ENCODE results near the gene CTNND2. TPM values are rescaled to one million over a fixed set of nuclear protein-coding genes. Genes with fewer than 3 reads are reported as not detected.

Gene CTNND2
- total RNA-seq, 1 donor from 2014 or later = 6.9 TPM

DNA sequence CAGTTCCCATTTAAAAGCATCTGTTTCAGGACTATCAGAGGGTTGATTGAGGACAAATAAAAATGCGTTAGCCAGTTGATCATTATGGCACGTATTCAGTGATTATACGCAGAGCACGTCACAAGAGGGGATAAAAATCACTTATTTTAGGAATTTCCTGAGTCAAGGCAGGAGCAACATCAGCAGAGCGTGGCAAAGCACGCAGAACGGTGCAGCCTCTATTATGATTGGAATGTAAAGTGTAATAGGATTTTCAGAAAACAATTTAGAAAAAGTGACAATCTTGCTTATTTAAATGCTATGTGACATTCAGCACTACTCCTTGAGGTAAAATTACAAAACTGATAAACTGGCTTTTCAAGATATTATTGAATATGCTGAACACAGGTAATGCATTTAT is 729.7 kb downstream of the CTNND2 start:
- intact Hi-C loops (cut with DNase I) = no loop called here
- no peak for ATAC-seq
- TF ChIP-seq, protein P1, sequence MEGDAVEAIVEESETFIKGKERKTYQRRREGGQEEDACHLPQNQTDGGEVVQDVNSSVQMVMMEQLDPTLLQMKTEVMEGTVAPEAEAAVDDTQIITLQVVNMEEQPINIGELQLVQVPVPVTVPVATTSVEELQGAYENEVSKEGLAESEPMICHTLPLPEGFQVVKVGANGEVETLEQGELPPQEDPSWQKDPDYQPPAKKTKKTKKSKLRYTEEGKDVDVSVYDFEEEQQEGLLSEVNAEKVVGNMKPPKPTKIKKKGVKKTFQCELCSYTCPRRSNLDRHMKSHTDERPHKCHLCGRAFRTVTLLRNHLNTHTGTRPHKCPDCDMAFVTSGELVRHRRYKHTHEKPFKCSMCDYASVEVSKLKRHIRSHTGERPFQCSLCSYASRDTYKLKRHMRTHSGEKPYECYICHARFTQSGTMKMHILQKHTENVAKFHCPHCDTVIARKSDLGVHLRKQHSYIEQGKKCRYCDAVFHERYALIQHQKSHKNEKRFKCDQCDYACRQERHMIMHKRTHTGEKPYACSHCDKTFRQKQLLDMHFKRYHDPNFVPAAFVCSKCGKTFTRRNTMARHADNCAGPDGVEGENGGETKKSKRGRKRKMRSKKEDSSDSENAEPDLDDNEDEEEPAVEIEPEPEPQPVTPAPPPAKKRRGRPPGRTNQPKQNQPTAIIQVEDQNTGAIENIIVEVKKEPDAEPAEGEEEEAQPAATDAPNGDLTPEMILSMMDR (IDR thresholded peaks at IDR 0.05) = no peak

DNA sequence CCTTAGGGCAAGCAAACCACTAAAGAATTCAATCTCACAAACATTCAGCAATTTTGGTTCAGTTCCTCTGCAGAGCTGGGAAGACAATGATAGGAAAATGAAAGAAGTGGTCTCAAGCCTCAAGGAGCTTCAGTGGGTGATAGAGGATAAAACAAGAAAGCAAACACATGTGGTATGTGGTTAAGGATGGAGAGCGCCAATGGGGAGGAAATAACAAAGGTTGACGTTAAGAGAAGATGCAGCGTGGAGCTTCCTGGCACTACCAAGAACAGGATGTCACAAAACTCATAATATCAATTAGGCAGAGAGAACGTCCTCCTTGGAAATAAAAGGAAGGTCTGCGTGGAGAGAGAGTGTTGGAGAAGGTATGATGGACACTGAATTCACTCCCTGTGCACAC is 731.8 kb downstream of the CTNND2 start:
- Histone ChIP-seq H3K9me3 (no peaks in the 10 kb centered on the region), H3K27me3 (no peaks in the 10 kb centered on the region), H3K4me1 (no peaks in the 10 kb centered on the region), H3K36me3 (no peaks in the 10 kb centered on the region), H3K27ac (no peak overlapping the region), H3K4me3 (no peak overlapping the region)
- DNase-seq (no peak), ATAC-seq (no peak)
- intact Hi-C loops (cut with DNase I) = no loop called here
- TF ChIP-seq, protein P1 (IDR thresholded peaks at IDR 0.05) = no peak

More for the DNA sequence above, 729.7 kb downstream of the CTNND2 start:
- Histone ChIP-seq H3K27ac (no peak overlapping the region), H3K36me3 (no peaks in the 10 kb centered on the region), H3K4me3 (no peak overlapping the region), H3K4me1 (no peaks in the 10 kb centered on the region), H3K9me3 (no peaks in the 10 kb centered on the region), H3K27me3 (no peaks in the 10 kb centered on the region)
- DNase-seq = no peak

DNA sequence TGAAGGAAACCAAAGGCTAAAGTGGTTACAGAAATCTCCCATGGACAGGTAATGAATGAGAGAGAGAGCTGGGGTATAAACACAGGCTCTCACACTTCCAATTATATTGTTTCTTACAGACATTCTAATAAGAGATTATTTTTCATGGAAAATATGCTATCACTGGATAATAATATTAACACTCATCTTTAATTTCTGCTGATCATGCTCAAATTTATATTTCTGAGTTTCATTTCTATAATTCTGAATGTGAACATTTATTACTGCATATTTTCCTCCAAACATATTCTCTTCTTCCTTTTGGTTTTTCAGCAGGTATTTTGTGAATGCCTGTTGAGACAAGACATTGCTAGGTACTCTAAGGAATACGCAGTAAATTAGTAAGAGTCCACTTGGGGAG is 733.0 kb downstream of the CTNND2 start:
- DNase-seq = no peak
- intact Hi-C loops (cut with DNase I) = no loop called here
- Histone ChIP-seq H3K36me3 (no peaks in the 10 kb centered on the region), H3K27ac (no peak overlapping the region), H3K9me3 (no peaks in the 10 kb centered on the region), H3K27me3 (no peaks in the 10 kb centered on the region), H3K4me1 (no peaks in the 10 kb centered on the region), H3K4me3 (no peak overlapping the region)
- TF ChIP-seq, protein P1 (IDR thresholded peaks at IDR 0.05) = no peak
- no peak for ATAC-seq

DNA sequence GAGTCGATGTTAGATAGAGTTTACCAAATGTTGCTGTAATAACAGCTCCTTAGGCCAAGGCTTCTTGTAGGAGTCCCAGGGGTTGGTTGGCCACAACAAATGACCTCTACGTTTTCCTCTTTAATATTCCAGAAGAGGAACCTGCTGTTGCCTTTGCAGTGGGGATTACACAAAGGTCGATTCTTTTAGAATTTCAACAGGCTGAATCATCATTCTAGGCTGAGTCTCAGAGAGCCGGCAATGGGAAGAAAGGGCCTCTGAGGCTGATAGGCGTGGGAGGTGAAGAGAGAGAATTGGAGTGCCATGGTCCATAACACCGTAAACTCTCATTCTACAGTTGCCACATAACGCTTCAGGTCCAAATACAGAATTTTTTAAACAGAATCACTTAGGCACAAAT is 737.3 kb downstream of the CTNND2 start:
- intact Hi-C loops (cut with DNase I) = no loop called here
- DNase-seq (no peak), ATAC-seq (no peak)
- no peaks in the 10 kb centered on the region for H3K9me3 ChIP-seq
- H3K27me3 ChIP-seq = no peaks in the 10 kb centered on the region
- H3K4me1 ChIP-seq = no peaks in the 10 kb centered on the region
- H3K27ac ChIP-seq = no peak overlapping the region
- H3K4me3 ChIP-seq = no peak overlapping the region
- no peaks in the 10 kb centered on the region for H3K36me3 ChIP-seq
- TF ChIP-seq, protein P1 (IDR thresholded peaks at IDR 0.05) = no peak

DNA sequence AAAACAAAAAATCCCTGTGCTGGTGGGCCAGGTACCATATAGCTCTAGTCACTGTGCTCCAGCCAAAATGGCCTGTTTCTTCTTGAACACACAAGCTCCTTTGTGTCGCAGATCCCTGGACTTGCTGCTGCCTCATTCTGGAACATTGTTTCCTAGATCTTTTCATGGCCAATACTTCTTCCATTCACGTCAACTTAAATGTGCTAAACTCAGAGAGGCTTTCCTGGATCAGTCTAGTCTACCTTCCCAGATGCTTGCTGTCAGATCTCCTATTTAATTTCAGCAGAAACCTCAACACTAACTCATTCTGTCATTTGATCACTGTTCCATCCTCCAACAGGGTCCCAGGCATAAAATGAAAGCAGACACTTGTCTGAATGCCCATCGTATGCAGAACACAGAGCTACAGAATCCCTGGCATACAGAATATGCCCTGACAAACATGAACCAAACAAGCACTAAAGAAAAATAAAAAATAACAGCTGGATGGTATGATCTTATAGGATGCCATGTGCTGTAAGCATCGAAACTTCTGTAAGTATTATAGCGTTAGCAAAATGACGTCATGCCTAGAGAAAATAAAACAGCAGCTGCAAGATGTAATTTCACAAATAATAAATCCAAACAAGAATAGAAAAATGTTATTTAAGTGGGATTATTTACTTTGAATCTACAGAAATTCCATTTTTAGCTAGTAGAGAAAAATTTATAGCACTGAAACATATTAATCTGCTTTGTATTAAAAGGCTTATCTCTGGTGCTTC is 739.5 kb downstream of the CTNND2 start:
- Histone ChIP-seq H3K4me3 (no peak overlapping the region), H3K4me1 (no peaks in the 10 kb centered on the region), H3K27ac (no peak overlapping the region), H3K9me3 (no peaks in the 10 kb centered on the region), H3K36me3 (no peaks in the 10 kb centered on the region), H3K27me3 (no peaks in the 10 kb centered on the region)
- ATAC-seq (no peak), DNase-seq (no peak)
- intact Hi-C loops (cut with DNase I) = no loop called here
- TF ChIP-seq, protein P1 (IDR thresholded peaks at IDR 0.05) = no peak
